GM19043 (cell line): ENCODE data around the gene DDX1.

Experiments used
- ATAC-seq: cut with Tn5 transposase; IDR thresholded peaks from one replicate; pipeline ENCODE4 v1.9.1; 2021; ENCODE audit warnings: low read depth; ENCODE audit not compliant: unreplicated experiment

The DDX1 gene

DNA sequence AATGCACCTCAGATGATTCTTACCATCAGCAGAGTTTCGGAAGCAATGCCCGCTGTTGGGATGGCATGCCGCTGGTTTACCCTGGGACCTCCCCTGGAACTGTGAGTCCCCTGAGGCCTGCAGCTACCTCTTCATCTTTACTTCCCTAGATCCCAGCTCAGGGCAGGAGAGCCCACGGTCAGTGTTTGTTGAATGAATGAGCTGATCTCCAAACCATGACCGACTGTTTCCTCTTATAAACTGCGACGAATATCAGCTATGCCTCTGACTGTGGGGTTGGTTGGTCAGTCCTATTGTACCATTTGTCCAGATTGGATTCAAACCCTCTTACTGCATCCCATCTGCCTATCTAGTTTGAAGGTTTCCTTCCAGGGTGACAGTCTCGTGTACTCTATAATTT, 64.4 kb downstream of the DDX1 start:
- no peak for ATAC-seq

DNA sequence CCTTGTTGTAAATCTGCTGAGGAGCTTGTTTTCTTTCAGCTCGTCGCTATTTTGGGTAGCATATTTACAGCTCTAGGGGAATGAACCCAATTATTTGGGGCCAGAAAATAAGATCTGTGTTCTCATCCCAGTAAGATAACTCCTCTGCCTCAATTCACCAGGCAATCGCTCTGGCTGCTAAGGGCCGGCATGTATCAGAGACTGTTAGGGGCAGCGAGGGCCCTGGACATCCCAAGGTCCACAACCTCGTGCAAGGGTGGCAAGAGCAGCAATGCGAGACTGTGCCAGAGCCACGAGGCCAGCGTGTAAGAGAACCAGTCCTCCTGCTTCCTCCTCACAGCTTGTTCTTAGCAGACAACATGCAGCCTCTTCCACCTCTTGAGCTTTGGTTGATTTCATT, 66.1 kb downstream of the DDX1 start:
- ATAC-seq: no peak

DNA sequence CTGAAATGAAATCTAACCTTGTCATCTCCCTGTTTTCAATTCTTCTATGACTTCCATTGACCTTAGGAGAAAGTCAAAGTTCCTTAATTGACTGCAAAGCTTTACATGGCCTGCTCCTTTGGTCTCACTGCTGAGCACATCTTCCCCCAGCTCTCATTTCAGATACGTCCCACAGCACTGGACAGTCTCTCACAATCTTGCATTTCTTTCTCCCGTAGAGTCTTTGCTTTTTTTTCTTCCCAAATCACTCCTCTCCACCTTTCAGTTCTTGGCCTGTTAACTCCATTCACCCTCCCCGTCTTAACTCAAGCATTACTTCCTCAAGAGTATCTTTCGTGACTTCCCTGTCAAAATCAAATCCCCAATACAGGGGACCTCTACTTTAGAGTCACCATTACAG, 67.2 kb downstream of the DDX1 start:
- no peak for ATAC-seq

GRCh38 chr2:15660491-15661294, 69.0 kb downstream of the DDX1 start:
- no peak for ATAC-seq

DNA sequence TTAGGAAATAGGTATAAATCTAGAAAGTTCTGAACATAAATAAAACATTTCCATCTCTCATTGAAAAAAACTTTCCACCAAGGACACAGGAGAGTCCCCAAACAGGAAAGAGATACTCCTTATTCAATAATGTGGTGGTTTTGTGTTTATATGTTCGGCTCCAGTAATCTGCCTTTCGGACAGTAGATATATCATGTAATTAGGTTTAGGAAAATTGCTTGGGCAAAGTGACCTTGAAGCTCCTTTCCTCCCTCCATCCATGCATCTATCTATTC, 69.6 kb downstream of the DDX1 start:
- no peak for ATAC-seq

DNA sequence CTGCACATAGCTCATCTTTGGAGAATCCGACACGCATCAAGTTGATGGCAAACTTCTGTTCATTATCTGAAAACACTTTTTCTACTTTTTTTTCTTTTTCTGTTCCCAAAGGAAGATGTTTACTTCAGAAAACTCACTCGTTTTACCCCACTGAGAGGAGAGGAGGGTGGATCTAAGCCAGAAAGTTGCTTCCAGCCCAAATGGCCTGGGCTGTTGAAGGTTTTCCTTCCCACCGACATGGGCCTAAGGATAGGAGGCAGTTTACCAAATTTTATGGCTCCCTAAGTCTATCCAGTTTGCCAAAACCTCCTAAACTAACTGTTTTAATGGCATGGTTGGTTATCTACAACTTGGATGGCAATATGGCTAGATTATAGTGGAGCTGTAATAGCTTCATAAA, 70.4 kb downstream of the DDX1 start:
- no peak for ATAC-seq

- no peak for ATAC-seq
Observed at GRCh38 chr2:15662579-15662978, 70.9 kb downstream of the DDX1 start.

GRCh38 chr2:15663802-15664201, 72.1 kb downstream of the DDX1 start:
- no peak for ATAC-seq

DNA sequence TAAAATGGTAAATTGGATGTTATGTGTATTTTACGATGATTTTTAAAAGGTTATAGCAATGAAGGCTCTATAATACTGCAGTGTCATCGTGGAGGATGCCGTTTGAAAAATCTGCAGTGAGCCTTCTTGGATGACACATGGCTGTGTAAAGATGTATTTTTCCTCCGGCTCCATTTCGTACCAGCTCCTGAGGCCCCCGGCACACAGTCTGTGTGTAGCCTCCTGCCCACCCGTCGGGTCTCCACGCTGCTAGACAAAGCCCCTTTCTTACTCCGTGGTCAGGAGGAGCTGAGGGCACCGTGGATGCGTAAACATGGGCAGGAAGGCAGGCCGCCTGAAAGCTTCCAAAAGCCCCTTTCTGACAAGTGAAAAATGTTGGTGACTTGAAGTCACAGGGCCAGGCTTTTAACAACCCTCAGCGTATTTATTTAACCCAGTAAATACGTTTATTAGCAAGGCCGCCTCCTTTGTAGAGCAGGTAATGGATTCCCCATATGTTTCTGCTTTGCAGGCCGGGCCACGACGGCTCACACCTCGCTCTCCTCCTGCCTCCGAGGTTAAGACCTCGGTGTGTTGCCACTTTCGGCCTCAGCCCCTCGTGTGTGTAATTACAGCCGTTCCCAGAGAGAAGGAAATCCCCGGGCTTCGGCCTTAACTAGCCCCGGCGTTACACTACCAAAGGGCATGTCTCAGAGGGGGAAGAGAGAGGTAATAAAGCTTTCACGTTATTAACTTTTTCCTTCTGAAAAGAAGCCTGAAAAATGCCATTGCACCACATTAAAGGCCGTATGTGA, 72.8 kb downstream of the DDX1 start:
- no peak for ATAC-seq

DNA sequence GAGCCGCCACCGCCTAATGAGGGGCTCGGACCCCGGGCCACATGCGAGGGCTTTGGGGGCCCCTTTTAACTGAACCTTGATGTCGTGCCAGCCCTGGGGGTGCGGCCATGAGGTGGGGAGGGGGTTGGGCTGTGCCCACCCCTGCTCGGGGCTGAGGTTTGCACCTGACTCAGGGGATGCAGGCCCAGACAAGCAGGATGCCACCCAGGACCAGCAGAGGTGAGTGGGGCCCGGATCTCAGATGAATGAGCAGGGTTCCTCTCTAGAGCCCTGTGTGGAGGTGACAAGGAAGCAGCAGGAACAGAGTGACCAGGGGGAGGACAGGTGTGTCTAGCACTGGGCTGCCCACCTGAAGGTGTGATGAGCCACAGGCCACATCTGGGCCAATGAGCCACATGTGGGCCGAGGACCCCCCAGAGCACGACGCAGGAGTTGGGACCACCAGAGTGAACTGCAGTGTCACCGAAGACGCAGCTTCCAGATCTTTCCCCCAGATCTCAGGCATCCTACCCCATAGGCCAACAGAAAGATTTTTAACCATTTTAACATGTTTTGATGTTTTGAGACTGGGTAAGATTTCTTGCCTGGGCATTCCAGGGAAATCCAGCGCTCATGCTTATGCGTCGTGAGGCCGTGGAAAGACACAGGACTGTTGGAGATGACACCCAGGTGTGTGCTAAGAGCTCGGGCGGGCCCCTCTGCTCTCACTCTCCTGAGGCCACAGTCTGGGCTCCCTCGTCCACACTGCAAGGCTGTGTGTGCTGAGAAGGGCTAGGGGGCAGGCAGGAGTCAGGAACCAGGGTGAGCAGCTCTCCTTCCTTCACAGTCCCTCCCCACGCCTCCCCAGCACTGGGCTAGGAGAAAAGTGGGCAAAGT, 73.6 kb downstream of the DDX1 start:
- no peak for ATAC-seq

GRCh38 chr2:15665943-15666460, 74.3 kb downstream of the DDX1 start:
- ATAC-seq: no peak

DNA sequence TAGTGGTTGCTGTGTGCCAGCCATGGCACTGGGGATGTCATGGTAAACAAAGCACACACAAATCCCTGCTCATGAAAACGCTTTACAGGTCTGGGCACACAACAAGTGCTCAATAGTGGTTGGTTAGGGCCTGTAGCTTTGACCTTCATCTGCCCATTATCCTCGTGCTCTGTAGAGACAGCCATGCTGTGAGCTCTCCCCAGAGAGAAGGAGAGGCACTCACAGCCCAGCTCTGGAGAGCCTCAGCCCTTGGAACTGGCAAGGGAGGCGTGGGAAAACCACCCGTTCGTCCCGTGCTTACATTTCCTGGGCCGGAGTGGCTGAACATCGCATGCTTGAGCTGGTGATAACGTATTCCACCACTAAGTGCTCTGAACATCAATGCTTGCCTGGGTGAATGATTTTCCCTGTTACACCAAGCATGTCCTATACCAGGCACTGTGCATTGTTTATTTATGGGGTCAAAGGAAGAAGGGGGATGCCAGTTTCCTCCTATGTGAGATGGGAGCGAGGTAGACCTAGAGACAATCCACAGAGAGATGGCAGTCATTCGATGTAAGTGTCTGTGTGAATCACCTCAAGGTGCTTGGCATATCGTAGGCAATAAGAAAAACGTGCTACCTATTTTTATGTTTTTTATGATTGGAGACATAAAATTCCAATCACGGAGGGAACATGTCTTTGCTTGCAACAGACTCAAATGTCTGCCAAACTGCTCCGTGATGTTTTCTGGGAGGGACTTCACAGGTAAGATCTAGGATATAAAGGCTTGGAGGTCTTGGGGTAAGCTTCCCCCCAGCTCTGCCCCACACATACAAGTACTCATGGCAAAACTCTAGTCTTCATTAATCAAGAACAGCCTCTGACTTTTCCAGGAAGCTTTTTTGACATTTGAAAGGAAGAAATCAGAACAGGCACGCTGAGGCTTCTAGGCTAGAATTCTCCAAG, 75.5 kb downstream of the DDX1 start:
- no peak for ATAC-seq

DNA sequence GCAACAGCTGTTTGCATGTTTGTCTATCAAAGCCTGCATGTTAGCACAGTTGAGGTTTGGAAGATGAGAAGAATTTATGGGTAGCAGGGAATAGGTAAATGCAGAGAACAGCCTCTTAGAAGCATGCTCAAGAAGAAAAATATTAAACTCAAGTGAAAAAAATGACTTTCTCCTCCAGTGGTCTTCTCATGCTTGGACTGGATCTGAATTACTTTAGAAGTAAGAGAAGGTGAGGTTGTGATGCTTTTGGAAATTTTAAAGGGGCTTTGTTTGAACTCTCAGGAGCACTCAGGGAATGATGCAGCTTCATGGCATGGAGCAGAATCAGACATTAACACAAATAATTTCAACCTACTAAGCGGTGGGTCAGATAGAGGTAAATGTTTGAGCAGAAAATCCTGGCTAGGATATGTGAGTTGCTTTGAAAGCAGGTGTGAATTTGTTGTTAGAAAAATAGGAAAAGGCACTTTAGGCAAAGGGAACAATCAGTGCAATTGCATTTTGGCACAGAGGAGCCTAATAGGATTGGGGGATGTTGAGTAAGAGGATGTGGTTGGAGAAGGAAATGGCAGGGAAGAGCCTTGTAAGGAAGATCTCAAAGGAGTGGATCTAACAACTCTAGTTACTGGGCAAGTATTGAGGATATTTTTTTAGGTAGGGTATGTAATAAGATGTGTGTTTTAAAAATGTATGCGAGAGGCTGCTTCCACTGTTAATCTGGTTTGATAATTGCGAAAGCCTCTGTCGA, 76.3 kb downstream of the DDX1 start:
- ATAC-seq: no peak

DNA sequence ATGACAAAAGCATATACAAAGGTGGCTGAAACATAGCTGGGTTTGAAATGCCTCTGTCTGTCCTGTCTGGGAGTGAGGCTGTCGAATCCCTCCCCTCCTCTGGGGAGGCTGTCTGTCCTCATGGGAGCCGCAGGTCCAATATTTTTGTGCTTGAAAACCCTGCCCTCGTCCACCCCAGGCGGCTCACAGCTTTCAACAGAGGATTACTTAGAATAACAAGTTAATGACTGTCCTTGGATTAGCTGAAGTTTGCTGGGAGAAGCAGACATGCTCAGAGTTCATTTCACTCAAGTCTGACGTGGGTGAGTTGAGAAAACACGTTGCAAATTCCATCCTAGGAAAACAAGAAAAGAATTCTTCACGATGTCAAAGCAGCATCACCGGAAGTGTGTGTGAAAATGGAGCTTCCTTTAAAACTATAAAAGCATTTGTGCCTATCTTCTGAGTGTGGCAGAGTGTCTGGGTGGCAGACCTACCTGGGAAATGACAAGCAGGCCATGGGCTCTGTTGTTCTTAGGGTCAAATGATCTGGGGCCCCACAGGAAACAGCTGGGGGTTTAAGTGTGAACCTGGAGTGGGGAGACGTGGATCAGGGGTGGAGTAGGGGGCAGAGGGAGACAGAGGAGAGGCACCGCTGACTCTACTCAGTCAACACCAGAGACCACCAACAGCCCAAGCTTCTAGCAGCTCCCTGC, 77.1 kb downstream of the DDX1 start:
- ATAC-seq: no peak

DNA sequence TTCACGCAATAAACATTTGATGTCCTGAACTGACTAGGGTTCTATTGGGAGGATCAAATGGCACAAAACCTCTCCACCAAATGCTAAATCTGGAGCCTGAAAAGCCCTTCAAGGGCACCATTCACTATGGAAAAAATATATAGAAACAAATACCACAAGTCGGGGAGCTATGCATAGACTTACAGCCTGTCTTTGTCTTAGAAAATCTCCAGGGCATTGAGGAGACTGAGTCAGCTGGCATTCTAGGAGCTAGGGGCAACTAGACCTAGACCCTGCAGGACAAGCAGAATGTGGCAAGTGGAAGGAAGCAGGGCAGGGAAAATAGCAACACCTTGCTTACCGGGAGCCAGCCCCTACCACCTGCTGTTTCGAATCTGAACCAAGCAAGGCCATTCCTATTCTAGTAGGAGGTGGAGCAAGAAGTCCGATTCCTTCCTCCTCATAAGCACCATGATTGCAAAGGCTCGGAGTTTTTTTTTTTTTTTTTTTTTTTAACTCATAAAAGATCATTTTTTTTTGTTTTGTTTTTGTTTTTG, 77.8 kb downstream of the DDX1 start:
- no peak for ATAC-seq

DNA sequence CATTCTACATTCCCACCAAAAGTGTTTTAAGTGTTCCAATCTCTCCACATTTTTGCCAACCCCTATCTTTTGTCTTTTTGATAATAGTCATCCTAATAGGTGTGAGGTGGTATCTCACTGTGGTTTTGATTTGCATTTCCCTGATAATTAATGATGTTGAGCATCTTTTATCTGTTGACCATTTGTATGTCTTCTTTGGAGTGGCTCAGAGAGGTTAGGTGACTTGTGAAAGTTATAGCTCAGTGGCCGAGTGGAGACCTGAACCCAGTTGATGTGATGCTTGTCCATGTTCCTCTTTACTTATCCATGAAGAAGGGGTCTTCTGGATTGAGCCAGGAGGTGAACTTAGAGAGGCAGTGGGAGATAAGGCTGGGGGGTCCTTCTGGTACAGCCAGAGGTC, 78.8 kb downstream of the DDX1 start:
- ATAC-seq: no peak

- no peak for ATAC-seq
Observed at GRCh38 chr2:15670981-15671380, 79.3 kb downstream of the DDX1 start.

DNA sequence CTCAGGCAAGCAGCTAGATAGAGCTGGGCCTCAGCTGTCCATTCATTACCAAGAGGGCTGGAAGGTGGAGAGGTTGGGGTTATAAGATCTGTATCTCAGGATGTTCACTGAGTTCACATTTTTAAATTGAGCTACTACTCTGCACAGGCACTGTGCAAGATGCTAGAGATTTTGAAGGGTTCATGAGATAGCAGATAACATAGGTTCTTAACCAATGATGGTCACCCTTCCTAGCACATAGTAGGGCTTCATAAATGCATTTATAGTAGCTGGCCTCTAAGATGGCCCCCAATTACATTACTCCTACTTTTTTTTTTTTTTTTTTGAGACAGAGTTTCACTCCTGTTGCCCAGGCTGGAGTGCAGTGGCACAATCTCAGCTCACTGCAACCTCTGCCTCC, 79.7 kb downstream of the DDX1 start:
- ATAC-seq: no peak
